ENCODE results near the gene CENPB. TPM values are rescaled to one million over a fixed set of nuclear protein-coding genes. Genes with fewer than 3 reads are reported as not detected.

Gene CENPB
- total and polyA plus RNA-seq, 4 donors = 4.5 to 32.4 (median 25.4) TPM

- no peak overlapping the region for H3K9ac ChIP-seq (ENCODE audit: low read depth in 1 of 2, low read length in 2 of 2)
- H3K9me3 ChIP-seq (ENCODE audit: control insufficient read depth in 4 of 4, low read length in 3 of 4) = no peaks in the 10 kb centered on the region
- TF ChIP-seq JUND (IDR thresholded peaks at IDR 0.05) = no peak
- no peak for TF ChIP-seq RAD21 (IDR thresholded peaks at IDR 0.05)
- TF ChIP-seq NR2F2 (IDR thresholded peaks at IDR 0.05) = peak; percentile 12
- TF ChIP-seq YY1 (IDR thresholded peaks at IDR 0.05) = no peak
- peak; percentile 33 to 42 for TF ChIP-seq RXRA (IDR thresholded peaks at IDR 0.05)
- no peak for TF ChIP-seq ATF3 (IDR thresholded peaks at IDR 0.05)
- peak in 1 of 2 donors; percentile 11 for TF ChIP-seq HNF4A (conservative IDR thresholded peaks at IDR 0.05)
- TF ChIP-seq SP1 (IDR thresholded peaks at IDR 0.05) = no peak
- H3K27ac ChIP-seq (ENCODE audit: low read depth in 1 of 2, low read length in 2 of 2) = no peak overlapping the region
- H3K4me1 ChIP-seq (ENCODE audit: control insufficient read depth in 4 of 4, insufficient read depth in 4 of 4, low read length in 3 of 4) = peaks cover 1 to 25% (median 15%) of the 10 kb centered on the region in 4 donors
- peak; percentile 76 for DNase-seq (ENCODE audit: low spot score)
- no peaks in the 10 kb centered on the region for H3K36me3 ChIP-seq (ENCODE audit: control insufficient read depth in 4 of 4, insufficient read depth in 3 of 4, low read depth in 1 of 4, low read length in 3 of 4)
- no peaks in the 10 kb centered on the region for H3K27me3 ChIP-seq (ENCODE audit: control insufficient read depth in 4 of 4, insufficient read depth in 4 of 4, low read length in 3 of 4)
- WGBS = 25% methylated on average over 95 of the region's 95 CpGs
- peak overlapping the region; percentile 42 to 66 (median 43) for H3K4me3 ChIP-seq (ENCODE audit: low read depth in 1 of 3, low read length in 3 of 3)
Observed at GRCh38 chr20:3751675-3752385, 34.7 kb downstream of the CENPB start.

DNA sequence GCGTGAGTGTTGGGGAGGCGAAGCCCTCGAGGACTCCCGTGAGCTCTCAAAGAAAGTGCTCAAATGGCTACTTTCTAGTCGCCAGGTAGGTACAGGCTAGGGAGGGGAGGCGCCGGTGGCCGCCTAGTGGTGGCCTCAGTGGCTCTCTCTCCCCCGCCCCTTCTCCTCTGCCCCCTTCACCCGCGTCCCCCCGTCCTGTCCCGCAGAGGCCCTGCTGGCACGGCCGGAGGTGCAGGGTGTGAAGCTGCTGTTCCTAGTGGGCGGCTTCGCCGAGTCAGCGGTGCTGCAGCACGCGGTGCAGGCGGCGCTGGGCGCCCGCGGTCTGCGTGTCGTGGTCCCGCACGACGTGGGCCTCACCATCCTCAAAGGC is 35.2 kb downstream of the CENPB start:
- DNase-seq (ENCODE audit: low spot score) = no peak
- H3K36me3 ChIP-seq (ENCODE audit: control insufficient read depth in 4 of 4, insufficient read depth in 3 of 4, low read depth in 1 of 4, low read length in 3 of 4) = no peaks in the 10 kb centered on the region
- peak overlapping the region in 1 of 3 donors; percentile 42 for H3K4me3 ChIP-seq (ENCODE audit: low read depth in 1 of 3, low read length in 3 of 3)
- no peak overlapping the region for H3K27ac ChIP-seq (ENCODE audit: low read depth in 1 of 2, low read length in 2 of 2)
- no peaks in the 10 kb centered on the region for H3K9me3 ChIP-seq (ENCODE audit: control insufficient read depth in 4 of 4, low read length in 3 of 4)
- peaks cover 1 to 25% (median 15%) of the 10 kb centered on the region in 4 donors for H3K4me1 ChIP-seq (ENCODE audit: control insufficient read depth in 4 of 4, insufficient read depth in 4 of 4, low read length in 3 of 4)
- H3K9ac ChIP-seq (ENCODE audit: low read depth in 1 of 2, low read length in 2 of 2) = no peak overlapping the region
- TF ChIP-seq FOXA1 (IDR thresholded peaks at IDR 0.05) (no peak), HNF4G (IDR thresholded peaks at IDR 0.05) (no peak), EGR1 (IDR thresholded peaks at IDR 0.05; ENCODE audit: low read depth in 2 of 2) (no peak), JUND (IDR thresholded peaks at IDR 0.05) (no peak), RXRA (IDR thresholded peaks at IDR 0.05) (no peak), HNF4A (conservative IDR thresholded peaks at IDR 0.05) (no peak), RAD21 (IDR thresholded peaks at IDR 0.05) (no peak), TAF1 (conservative IDR thresholded peaks at IDR 0.05) (no peak), NR2F2 (IDR thresholded peaks at IDR 0.05) (no peak), ATF3 (IDR thresholded peaks at IDR 0.05) (no peak), SP1 (IDR thresholded peaks at IDR 0.05) (no peak), FOXA2 (IDR thresholded peaks at IDR 0.05) (no peak), YY1 (IDR thresholded peaks at IDR 0.05) (no peak), GABPA (IDR thresholded peaks at IDR 0.05 in 1 of 2, conservative IDR thresholded peaks at IDR 0.05 in 1 of 2) (no peak), REST (IDR thresholded peaks at IDR 0.05) (no peak)
- TF ChIP-seq, protein P1, sequence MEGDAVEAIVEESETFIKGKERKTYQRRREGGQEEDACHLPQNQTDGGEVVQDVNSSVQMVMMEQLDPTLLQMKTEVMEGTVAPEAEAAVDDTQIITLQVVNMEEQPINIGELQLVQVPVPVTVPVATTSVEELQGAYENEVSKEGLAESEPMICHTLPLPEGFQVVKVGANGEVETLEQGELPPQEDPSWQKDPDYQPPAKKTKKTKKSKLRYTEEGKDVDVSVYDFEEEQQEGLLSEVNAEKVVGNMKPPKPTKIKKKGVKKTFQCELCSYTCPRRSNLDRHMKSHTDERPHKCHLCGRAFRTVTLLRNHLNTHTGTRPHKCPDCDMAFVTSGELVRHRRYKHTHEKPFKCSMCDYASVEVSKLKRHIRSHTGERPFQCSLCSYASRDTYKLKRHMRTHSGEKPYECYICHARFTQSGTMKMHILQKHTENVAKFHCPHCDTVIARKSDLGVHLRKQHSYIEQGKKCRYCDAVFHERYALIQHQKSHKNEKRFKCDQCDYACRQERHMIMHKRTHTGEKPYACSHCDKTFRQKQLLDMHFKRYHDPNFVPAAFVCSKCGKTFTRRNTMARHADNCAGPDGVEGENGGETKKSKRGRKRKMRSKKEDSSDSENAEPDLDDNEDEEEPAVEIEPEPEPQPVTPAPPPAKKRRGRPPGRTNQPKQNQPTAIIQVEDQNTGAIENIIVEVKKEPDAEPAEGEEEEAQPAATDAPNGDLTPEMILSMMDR (IDR thresholded peaks at IDR 0.05; ENCODE audit: low read depth, low read length, missing input control) = no peak
- TF ChIP-seq, protein P2, sequence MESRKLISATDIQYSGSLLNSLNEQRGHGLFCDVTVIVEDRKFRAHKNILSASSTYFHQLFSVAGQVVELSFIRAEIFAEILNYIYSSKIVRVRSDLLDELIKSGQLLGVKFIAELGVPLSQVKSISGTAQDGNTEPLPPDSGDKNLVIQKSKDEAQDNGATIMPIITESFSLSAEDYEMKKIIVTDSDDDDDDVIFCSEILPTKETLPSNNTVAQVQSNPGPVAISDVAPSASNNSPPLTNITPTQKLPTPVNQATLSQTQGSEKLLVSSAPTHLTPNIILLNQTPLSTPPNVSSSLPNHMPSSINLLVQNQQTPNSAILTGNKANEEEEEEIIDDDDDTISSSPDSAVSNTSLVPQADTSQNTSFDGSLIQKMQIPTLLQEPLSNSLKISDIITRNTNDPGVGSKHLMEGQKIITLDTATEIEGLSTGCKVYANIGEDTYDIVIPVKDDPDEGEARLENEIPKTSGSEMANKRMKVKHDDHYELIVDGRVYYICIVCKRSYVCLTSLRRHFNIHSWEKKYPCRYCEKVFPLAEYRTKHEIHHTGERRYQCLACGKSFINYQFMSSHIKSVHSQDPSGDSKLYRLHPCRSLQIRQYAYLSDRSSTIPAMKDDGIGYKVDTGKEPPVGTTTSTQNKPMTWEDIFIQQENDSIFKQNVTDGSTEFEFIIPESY (IDR thresholded peaks at IDR 0.05) = no peak
- TF ChIP-seq, protein P3, sequence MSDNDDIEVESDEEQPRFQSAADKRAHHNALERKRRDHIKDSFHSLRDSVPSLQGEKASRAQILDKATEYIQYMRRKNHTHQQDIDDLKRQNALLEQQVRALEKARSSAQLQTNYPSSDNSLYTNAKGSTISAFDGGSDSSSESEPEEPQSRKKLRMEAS (IDR thresholded peaks at IDR 0.05) = no peak
- H3K27me3 ChIP-seq (ENCODE audit: control insufficient read depth in 4 of 4, insufficient read depth in 4 of 4, low read length in 3 of 4) = no peaks in the 10 kb centered on the region
- WGBS = 53% methylated on average over 31 of the region's 31 CpGs

Data from liver (tissue), 9 donors.